Panc1 (cell line): Measurements from ENCODE around the gene BTBD9.

ENCODE experiments used
- CTCF ChIP-seq: fragments of 450-650 bp; IDR thresholded peaks from 2 replicates; pipeline ENCODE4 v1.5.1; 2017; ENCODE audit warnings: mild to moderate bottlenecking
- POLR2AphosphoS5 ChIP-seq: IDR thresholded peaks from 2 replicates; pipeline ENCODE4 v1.6.1; 2012; ENCODE audit warnings: mild to moderate bottlenecking, low read depth, low read length, moderate library complexity

GRCh38 chr6:38503032-38503773 is 136.5 kb downstream of the BTBD9 start:
- TF ChIP-seq CTCF = no peak
- no peak for TF ChIP-seq POLR2AphosphoS5
